Calu3 (cell line): ENCODE data around the gene TRIM5. TPM values are rescaled to one million over a fixed set of nuclear protein-coding genes. Genes with fewer than 3 reads are reported as not detected.
"Not testable (repeated sequence)": the region's sequence is repeated elsewhere in the genome, so short reads cannot be mapped to it uniquely, and the experiment has no call there.

ENCODE experiments used
- BruUV-seq: library from RNA; stranded (reverse); fragments of 400-500 nt; replicated peaks from 2 replicates; lab custom pipeline; 2021; lab: Mats Ljungman, UMichigan
- CTCF ChIA-PET: fragments of 300-600 bp; sonication (Branson Sonifier 250); formaldehyde crosslinking; loops from one replicate; lab custom pipeline; 2022; ENCODE audit warnings: antibody characterized with exemption; lab: Charles Lee
- DNase-seq: peaks from one replicate; pipeline ENCODE4 v3.0.0; 2022
- H3K27ac Mint-ChIP-seq: one replicate; pipeline ENCODE4 v1.8.0; 2022; ENCODE audit warnings: mixed read lengths; ENCODE audit not compliant: unreplicated experiment
- H3K27me3 Mint-ChIP-seq: one replicate; pipeline ENCODE4 v1.8.0; 2022; ENCODE audit warnings: mixed read lengths; ENCODE audit not compliant: unreplicated experiment
- H3K36me3 Mint-ChIP-seq: one replicate; pipeline ENCODE4 v1.8.0; 2022; ENCODE audit warnings: mild to moderate bottlenecking, moderate library complexity, mixed read lengths; ENCODE audit not compliant: insufficient read depth, unreplicated experiment
- H3K4me1 Mint-ChIP-seq: one replicate; pipeline ENCODE4 v1.8.0; 2022; ENCODE audit warnings: mild to moderate bottlenecking, low read depth, mixed read lengths; ENCODE audit not compliant: unreplicated experiment
- H3K4me3 Mint-ChIP-seq: one replicate; pipeline ENCODE4 v1.8.0; 2022; ENCODE audit warnings: mild to moderate bottlenecking, low read depth, moderate library complexity, mixed read lengths; ENCODE audit not compliant: unreplicated experiment
- H3K9me3 Mint-ChIP-seq: one replicate; pipeline ENCODE4 v1.8.0; 2022; ENCODE audit warnings: low read depth, mixed read lengths; ENCODE audit not compliant: unreplicated experiment
- CTCF ChIP-seq: fragments of 200-600 bp; IDR thresholded peaks from one replicate; pipeline ENCODE4 v1.8.0; 2022; ENCODE audit warnings: antibody characterized with exemption; ENCODE audit not compliant: unreplicated experiment
- intact Hi-C: fragments of 100-400 bp; cut with micrococcal nuclease; formaldehyde crosslinking; loops from one replicate; pipeline ENCODE4 v1.10.0; 2022; ENCODE audit not compliant: unreplicated experiment
- total RNA-seq: library from RNA; stranded (reverse); gene quantifications from 2 replicates; pipeline ENCODE4 v1.2.3, GENCODE V29; 2022

Gene TRIM5
- total RNA-seq, 1 experiment from 2014 or later, result 36.8 TPM

- BruUV-seq, result no TSS peak
- TF ChIP-seq CTCF, result no peak
- no peaks in the 10 kb centered on the region for H3K9me3 Mint-ChIP-seq
- no peak for DNase-seq
- peaks cover 23% of the 10 kb centered on the region for H3K36me3 Mint-ChIP-seq
- H3K27ac Mint-ChIP-seq, result no peak overlapping the region
- no peaks in the 10 kb centered on the region for H3K27me3 Mint-ChIP-seq
- intact Hi-C loops, result no loop called here
- CTCF ChIA-PET, result interaction anchor here (0.6 to 0.7 kb wide), 2 partner anchors 28 to 176 kb away, joined by 4 to 7 read pairs; no protein-coding TSS in a partner anchor
- H3K4me3 Mint-ChIP-seq, result no peak overlapping the region
- no peaks in the 10 kb centered on the region for H3K4me1 Mint-ChIP-seq
Measured at GRCh38 chr11:5665051-5665570, 19.8 kb downstream of the TRIM5 start.

- Mint-ChIP-seq H3K27me3 (no peaks in the 10 kb centered on the region), H3K4me3 (no peak overlapping the region), H3K36me3 (peaks cover 13% of the 10 kb centered on the region), H3K9me3 (no peaks in the 10 kb centered on the region), H3K27ac (no peak overlapping the region), H3K4me1 (no peaks in the 10 kb centered on the region)
- no TSS peak for BruUV-seq
- no peak for DNase-seq
- intact Hi-C loops, result no loop called here
- TF ChIP-seq CTCF, result no peak
- CTCF ChIA-PET, result no interaction called here
Measured at GRCh38 chr11:5663511-5663910, 21.4 kb downstream of the TRIM5 start.

GRCh38 chr11:5658318-5658717 is 26.6 kb downstream of the TRIM5 start:
- Mint-ChIP-seq H3K4me3 (no peak overlapping the region), H3K9me3 (no peaks in the 10 kb centered on the region), H3K27me3 (no peaks in the 10 kb centered on the region), H3K27ac (no peak overlapping the region), H3K36me3 (no peaks in the 10 kb centered on the region), H3K4me1 (no peaks in the 10 kb centered on the region)
- BruUV-seq, result no TSS peak
- no peak for TF ChIP-seq CTCF
- intact Hi-C loops, result no loop called here
- CTCF ChIA-PET, result no interaction called here
- DNase-seq, result no peak

- H3K27ac Mint-ChIP-seq, H3K4me3 Mint-ChIP-seq, CTCF ChIA-PET, H3K27me3 Mint-ChIP-seq, H3K9me3 Mint-ChIP-seq, DNase-seq, H3K36me3 Mint-ChIP-seq, BruUV-seq, H3K4me1 Mint-ChIP-seq, intact Hi-C loops: not testable (repeated sequence)
Measured at GRCh38 chr11:5656956-5657355, 27.9 kb downstream of the TRIM5 start.

- no peak for DNase-seq
- Mint-ChIP-seq H3K9me3 (peaks cover 2% of the 10 kb centered on the region), H3K4me3 (no peak overlapping the region), H3K27ac (no peak overlapping the region), H3K4me1 (no peaks in the 10 kb centered on the region), H3K36me3 (no peaks in the 10 kb centered on the region), H3K27me3 (no peaks in the 10 kb centered on the region)
- no TSS peak for BruUV-seq
- CTCF ChIA-PET, result no interaction called here
- TF ChIP-seq CTCF, result no peak
- intact Hi-C loops, result no loop called here
Measured at GRCh38 chr11:5655474-5655873, 29.4 kb downstream of the TRIM5 start.
